ENCODE measurements around the gene NRSN1.

The NRSN1 gene, protein sequence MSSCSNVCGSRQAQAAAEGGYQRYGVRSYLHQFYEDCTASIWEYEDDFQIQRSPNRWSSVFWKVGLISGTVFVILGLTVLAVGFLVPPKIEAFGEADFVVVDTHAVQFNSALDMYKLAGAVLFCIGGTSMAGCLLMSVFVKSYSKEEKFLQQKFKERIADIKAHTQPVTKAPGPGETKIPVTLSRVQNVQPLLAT

DNA sequence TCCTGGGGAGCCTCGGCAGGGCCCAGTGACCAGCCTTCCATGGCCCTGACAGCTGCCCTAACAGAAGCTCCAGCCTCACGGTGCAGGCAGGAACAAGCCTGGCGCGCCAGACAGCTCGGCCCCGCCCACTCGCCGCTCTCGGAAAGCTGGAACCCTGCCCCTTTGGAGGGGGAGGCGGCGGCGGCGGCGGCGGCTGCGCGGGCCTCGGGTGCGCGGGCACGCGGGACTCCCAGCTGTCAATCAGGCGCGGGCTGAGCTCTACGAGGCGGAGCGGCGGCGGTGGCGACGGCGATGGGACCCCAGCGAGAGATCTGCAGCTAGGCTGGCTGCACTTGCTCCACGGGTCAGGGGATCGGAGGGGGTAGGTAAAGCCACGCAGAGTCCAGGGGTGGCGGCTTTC, at the start of gene NRSN1:
Gene NRSN1, plus strand, starts transcription at position 236 of the 400 bp plus-strand sequence. CDS start 8,113 bp downstream, outside the sequence.
- DNase-seq (ENCODE audit: low read depth): no peak

DNA sequence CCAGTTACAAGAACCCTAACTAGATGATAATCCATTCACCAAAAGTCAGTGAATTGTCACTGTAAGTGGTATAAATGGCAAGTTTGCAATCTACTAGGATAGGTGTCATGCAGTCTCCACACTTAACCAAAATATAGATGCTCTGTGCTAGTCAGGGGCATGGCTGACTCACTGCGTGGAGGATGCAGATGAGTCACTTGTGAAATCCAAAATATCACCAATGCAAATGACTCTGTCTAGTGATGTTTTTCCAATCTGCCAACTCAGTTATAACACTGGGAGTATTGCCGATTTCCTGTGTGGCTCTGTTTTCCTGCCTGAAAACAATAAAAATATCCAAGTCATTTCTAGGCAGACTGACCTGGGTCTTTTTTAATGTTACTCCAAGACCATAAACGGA, 47.8 kb upstream of the NRSN1 start:
- no peak for DNase-seq (ENCODE audit: low read depth)

DNA sequence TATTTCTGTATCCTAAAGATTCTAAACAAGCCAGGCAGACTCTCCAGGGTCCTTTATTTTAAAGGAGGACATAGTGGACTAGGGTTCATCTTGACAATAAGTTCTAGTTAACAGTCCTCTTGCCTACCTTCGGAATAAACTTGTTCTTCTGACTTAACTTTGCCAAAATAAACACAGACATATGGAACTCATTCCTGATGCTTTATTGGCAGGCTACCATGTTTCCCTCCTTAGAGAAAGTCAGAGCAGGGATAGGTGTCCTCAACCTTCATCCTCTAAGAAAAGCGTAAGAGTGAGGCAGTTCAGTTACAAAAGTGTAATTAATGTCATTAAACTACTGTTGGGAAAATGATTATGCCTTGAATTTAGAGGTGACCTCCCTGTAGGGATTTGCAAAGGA, 46.9 kb upstream of the NRSN1 start:
- DNase-seq (ENCODE audit: low read depth): no peak

DNA sequence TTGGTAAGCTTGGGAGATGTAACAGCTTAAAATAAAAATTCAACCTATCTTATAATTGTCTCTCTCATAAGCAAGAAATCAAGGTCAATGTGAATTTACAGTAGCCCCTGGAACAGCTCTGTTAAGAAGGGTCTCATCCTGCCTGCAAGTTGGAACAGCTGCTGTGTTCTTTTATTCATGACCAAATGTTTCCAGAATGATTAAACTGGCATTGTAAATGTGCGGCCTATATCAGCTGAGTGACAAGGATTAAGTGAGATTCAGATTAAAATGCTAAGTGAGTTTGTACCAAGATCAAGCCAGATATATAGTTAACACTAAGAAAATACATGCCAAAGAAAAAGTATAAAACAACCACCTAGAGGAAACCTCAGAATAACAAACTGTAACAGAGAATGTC, 45.3 kb upstream of the NRSN1 start:
- DNase-seq (ENCODE audit: low read depth): no peak

DNA sequence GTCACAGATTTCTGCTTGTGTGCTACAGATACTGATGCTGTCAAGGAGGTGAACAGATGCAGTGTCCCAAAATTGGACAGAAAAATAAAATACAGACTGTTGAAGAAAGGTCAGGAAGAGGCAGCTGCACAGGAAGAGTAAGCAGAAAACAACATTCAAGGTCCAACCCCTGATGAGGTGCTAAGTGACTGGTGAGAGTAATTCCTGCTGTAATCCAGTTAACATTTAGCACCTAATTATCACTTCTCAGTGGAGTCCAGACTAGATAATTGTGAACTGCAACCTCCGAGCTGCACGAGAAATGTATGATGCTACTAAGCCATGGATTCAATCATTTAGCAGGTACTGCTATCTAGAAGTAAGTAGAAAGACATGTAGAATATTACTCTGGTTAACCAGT, 36.3 kb upstream of the NRSN1 start:
- no peak for DNase-seq (ENCODE audit: low read depth)

DNA sequence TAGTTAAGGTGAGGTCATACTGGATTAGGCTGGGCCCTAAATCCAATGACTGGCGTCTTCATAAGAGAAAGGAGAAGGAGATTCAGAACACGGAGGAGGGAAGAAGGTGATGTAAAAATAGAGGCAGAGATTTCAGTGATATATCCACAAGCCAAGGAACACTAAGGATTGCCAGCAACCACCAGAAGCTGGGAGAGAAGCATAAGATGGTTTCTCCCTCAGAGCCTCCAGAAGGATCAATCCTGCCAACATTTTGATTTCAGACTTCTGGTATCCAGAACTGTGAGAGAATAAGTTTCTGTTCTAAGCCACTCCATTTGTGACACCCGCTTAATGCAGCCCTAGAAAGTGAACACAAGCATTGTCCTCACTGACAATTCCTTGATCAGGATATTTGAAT, 33.6 kb upstream of the NRSN1 start:
- no peak for DNase-seq (ENCODE audit: low read depth)

DNA sequence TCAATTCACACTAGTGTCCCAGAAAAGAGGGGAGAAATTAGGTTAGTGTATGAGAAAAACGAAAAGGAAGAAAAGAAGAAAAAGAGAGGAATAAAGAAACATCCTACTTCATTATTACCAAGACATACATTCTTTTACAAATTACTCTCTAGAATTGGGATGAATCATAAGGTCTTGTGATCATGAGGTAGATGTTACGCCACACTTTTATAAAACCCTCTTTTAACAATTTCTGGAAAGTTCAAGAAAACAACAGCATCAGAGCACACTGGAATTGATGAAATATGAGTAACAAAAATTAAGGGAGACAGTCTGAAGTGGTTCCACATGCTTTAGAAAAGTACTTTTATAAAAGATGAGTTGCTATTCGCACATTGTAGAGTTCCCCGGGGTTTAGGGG, 32.6 kb upstream of the NRSN1 start:
- DNase-seq (ENCODE audit: low read depth): no peak

DNA sequence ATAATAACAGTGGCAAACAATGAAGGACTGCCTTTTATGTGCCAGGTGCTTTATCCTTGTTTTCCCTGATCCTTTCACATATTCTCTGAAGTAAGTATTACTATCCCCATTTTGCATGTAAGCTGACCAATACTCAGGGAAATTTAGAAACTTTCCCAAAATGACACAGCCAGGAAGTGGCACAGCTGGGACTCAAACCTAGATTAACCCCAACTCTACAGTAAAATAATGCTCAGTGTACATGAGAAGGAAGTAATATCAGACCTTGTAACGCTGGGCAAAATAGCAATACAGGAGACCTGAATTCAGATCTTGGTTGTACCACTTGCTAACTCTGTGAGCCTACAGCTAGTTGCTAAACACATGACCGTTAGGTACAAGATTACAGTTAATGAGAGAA, 26.8 kb upstream of the NRSN1 start:
- no peak for DNase-seq (ENCODE audit: low read depth)

DNA sequence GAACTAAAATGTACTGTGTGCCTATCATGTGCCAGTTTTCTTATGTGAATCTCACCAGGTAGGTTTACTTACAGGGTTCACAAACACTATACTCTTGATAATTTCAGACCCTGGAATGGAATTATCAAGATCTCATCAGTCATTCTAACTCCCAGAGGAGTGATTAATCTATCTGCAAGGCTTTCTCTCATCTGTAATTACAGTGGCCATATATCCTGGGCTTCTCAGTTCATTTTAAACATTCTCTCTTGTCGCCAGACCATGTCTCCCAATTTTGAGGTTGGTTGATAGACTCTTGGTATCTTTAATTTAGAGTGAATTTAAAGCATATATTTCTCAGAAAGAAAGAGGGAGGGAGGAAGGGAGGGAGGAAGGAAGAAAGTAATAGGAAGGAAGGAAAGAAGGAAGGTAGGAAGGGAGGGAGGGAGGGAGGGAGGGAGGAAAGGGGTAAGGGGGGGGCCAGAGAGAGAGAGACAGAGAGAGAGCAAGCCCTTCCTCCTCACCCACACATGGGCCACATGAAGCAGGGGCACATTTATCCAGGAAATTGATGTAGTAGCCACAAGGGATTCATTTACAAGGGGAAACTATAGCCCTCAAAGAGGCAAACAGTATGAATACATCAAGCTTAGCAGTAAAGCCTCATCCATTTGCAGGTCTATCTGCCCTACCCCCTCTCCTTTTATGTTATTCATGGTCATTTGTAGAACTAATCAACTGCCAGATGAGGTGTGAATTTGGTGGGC, 25.8 kb upstream of the NRSN1 start:
- DNase-seq (ENCODE audit: low read depth): no peak

DNA sequence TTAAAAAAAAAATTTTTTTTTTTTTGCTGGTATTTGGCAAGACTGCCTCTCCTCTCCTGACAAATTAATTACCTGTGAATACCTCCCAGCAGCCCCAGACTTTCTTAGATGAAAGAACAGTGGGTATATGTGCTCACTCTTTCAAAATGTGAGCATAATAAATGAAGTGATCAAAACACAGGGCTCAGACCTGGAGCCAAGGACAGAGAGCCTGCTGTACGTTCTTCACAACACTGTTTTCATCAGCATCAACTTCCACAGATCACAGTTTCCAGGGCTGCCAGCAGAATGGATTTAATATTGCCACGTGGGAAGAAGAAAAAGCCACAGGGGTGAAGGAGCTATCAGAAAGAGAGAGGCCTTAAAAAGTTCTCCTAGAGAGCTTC, 25.3 kb upstream of the NRSN1 start:
- DNase-seq (ENCODE audit: low read depth): no peak

DNA sequence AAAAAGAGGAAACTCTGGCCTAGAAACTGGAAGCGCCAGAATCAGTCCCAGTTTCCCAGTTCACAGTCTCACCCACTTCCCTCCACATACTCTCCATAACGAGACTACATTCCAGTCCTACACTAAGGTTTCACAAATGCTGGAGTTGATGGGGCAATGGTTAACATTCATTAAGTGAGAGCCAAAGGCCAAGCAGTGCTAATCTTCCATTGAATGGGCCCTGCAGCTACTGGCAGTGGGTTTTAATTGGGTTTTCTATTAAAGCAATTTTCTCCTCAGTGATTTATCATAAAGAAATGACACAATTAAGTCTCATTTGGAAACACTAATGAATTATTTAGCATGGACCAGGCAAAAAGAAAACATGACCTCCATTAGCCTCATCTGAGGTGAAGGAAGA, 20.8 kb upstream of the NRSN1 start:
- DNase-seq (ENCODE audit: low read depth): no peak

DNA sequence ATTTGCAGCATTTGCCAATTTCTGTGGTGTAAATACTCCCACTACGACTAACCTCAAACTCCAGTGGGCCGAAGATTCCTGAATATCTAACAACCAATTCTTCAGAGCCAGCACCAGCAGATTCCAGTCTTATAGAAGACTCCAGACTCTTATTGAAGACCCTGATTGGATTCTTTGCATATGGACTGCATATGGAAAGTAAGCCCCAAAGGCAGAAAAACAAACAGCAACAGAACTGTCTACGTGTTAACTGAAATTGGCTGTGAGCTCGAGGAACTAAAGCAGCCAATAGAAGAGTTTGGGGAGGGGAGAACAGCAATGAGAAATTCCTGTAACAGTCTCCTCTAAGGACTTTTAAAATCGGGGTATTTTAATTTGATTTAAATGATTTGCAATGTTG, 19.7 kb upstream of the NRSN1 start:
- no peak for DNase-seq (ENCODE audit: low read depth)

DNA sequence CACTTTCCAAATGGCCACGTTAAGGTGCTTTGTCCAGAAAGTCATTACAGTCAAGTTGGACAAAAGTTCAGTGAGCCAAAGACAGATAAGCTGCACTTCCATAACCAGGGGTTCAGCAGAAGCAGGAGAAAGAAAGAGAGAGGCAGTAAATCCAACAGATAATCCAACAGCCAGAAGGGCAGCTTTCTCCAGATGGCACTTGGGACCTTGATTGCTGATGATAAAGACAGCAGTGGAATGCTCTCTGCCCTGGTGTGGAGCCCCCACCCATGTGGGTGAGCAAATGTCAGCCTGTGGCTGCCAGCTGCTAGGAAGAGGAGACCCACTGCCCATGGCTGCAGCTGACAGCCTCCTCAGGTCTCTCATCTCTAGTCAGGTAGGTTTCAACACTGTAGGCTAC, 18.7 kb upstream of the NRSN1 start:
- DNase-seq (ENCODE audit: low read depth): no peak

DNA sequence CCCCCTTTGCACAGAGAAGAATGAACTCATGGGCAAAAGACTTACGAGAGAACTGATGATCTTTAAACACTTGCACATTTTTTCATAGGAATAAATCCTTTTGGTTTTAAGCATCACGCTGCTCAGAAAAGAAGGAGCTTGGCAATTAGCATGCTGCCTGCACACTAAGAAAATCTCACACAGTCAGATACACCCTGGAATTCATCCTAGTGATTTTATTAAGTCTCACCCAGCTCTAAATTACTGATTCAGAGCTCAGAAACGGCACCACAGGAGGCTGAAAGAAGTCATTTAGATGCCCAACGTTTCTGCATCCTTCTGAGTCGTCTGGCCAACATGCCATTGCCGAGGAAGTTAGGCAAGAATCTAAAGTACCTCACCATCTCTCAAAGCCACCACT, 18.0 kb upstream of the NRSN1 start:
- DNase-seq (ENCODE audit: low read depth): no peak

DNA sequence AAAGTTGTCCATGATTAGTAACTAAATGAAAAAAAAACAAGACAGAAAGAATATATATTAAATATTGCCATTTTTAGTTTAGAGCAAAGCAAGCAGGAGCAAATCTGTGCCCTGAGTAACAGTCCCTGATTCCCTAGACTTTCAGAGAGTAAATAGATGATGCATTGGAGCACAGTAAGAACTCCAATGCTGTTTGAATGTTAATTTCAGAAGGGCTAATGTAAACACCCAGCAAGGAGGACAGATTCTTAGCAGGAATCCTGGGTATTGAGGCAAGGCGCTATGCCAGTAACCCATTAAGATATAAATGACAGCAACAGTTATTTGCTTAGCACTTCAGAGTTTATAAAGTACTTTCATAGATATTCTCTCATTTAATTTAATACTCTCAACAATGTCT, 15.6 kb upstream of the NRSN1 start:
- DNase-seq (ENCODE audit: low read depth): no peak

DNA sequence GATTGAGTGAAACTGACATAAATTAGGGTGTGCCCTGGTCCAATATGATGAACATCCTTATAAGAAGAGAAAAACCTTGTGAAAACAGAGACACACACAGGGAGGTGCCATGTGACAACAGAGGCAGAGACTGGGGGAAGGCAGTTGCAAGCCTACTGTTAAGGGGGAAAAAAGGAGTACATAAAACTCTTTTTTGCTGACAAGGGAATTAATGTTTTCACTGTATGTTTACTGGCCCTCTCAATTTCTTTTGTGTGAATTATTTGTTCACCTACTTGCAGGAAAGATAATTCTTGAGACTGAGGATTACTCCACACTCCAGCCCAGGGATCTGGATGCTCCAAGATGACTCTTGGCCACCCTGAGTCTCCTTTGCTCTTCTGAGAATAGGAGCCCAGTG, 12.1 kb upstream of the NRSN1 start:
- no peak for DNase-seq (ENCODE audit: low read depth)

DNA sequence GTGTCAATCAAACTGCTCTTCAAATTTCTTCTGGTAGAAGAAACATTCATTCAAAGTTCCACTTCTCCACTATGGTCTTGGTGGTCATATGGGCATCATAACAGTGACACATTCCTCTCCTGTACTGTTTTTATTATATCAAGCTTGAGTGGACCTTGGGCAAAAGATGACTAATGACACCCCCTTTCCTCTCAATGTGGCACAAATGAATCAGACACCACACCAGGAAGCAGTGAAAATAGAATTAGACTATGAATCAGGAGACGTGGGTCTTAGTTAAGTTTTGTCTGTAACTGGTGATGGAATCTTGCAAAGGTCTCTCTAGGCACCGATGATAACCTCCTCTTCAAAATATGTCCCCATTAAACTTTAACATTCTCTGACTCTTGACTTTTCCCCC, 9.0 kb upstream of the NRSN1 start:
- DNase-seq (ENCODE audit: low read depth): no peak

DNA sequence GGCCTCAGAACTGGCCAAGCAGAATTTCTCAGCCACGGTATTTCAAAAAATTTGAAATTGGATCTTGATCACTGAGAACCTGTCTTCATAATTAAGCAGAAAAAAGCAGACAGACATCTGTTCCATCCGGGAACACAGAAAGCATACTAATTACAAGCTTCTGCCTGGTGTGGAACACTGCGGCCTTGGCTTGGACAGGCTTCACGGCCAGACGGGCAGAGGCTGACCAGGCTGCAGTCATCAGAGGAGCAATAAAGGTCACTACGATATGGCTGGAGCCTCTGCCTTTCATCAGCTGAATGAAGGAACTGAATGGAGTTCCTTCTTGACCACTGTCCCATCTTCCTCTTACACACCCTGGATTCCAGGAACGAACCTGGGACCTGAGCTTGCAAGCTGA, 3.9 kb upstream of the NRSN1 start:
- DNase-seq (ENCODE audit: low read depth): no peak

DNA sequence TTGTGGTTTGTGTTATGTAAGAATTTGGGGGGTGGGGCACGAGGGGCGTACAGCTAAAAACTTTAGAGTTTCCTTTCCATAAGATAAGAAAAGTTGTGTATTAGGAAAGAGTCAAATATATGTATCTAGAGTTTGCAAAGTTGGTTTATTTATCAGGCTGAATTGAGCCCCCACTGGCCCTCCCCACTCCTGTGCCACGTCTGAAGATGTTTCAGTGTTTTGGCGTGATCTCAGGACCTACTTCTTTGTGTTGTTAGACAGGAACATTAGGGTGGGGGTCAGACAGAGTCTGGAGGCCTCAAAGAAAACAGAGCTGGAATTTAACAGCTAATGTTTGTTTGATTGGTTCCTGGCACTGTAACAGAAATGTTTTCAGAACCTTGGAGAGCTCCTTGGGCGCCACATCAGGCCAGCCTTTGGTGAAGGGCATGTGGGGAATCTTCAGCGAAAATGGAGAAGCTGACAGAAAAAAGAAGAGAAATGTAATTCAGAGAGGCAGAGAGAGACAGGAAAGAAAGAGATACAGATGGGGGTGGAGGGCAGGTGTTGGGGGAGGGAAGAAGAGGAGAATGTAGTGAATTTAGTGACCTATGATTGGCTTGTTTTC, 674 bp downstream of the NRSN1 start:
- no peak for DNase-seq (ENCODE audit: low read depth)

DNA sequence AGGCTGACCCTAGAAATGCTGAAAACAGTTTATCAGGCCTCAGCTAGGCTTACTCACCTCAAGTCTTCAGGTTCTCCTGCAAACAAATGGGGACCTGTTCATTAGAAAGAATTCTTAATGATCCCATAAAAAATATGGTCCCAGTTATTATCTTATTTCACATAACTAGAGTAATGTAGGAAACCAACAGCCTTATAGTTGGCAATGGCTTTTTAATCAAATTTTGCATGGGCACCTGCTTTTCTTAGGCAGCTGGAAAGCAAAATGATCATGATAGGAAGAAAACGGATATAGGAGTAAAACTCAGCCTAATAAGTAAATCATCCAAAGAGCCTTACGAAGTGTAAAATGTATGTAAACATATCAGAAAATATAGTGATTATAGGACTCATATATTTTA, 1.3 kb downstream of the NRSN1 start:
- DNase-seq (ENCODE audit: low read depth): no peak

DNA sequence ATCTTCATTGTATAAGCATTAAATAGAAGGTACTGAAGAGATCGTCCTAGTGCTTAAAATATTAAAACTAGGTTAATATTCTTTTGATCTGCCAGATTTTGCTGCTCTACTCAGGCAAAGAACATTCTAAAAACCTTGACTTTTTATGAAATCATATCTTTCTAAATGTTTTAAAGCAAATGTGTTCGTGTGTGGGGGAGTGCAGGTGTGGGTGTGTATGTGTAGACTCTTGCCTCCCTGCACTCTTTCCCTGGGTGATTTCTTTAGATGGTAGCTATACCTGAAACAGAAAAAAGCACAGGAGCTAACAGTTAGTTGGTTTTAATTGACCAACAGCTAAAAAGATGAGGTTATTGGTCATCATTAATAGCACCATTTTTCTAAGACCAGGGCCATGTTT, 5.7 kb downstream of the NRSN1 start:
- no peak for DNase-seq (ENCODE audit: low read depth)

DNA sequence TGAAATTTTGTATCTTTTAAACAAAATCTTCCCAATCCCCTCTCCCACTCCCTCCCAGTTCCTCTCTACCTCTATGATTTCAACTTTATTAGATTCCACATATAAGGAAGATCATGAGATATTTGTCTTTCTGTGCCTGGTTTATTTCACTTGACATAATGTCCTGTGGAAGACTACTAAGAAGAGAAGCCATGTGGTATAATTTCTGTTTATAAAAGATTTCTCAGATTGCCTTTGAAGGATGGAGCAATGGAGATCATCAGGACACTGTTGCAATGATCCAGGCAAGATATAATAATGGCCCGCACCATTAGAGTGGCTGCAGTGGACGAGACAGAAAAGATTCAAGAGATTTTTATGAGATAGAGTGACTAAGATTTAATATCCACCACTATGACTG, 13.1 kb downstream of the NRSN1 start:
- no peak for DNase-seq (ENCODE audit: low read depth)

DNA sequence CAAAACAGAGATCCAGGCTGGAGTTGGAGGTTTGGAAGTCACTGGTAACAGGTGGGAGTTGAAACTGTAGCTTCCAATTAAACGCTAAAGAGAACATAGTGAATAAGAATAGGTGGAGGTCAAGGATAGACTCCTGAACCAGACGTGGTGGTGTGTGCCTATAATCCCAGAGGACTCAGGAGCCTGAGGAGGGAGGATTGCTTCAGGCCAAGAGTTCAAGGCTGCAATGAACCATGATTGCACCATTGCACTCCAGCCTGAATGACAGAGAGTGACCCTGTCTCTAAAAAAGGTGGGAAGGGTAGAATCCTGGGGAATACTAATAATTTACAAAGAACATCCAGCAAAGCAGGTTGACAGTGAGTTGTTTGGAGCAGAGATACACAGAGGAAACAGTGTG, 13.6 kb downstream of the NRSN1 start:
- DNase-seq (ENCODE audit: low read depth): no peak

DNA sequence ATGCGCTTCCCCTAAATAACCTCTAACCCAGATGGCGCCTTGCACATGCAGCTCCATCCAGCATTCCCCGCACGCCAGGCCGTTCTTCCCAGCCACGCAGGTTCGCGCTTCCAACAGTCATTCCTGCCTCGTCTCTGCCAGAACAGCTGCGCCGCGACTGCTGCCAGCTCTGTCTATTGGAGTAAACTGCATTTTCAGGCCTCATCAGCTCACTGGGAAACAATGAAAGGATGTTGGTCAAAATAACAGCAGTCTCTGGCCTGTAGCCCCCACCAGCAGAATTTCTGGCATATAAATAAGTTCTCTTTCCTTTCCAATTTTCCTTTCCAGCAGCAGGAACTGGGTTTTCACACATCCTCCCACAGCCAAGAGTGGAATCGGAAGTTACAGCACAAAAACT, 14.6 kb downstream of the NRSN1 start:
- DNase-seq (ENCODE audit: low read depth): no peak

Measured in activated gamma-delta T cell treated with anti-CD3 and anti-CD28 coated beads, Interleukin-2, amount 50 U/mL, for 16 hours (primary cell).